Measurements from ENCODE around the gene MAD1L1.

- no peak for TF ChIP-seq ZNF792 (tag by site-specific recombination; IDR thresholded peaks at IDR 0.05)
- TF ChIP-seq ZNF114 (tag by site-specific recombination; IDR thresholded peaks at IDR 0.05), result no peak
- no peak for TF ChIP-seq TCF7L2 (IDR thresholded peaks at IDR 0.05; ENCODE audit: borderline replicate concordance, low read depth, low read length)
- TF ChIP-seq ZNF449 (tag by site-specific recombination; IDR thresholded peaks at IDR 0.05), result no peak
- no peak for TF ChIP-seq ZNF768 (tag by site-specific recombination; IDR thresholded peaks at IDR 0.05)
- no peak for TF ChIP-seq REST (tag by site-specific recombination; IDR thresholded peaks at IDR 0.05)
Measured at GRCh38 chr7:2205036-2205780, 27.5 kb downstream of the MAD1L1 start.

Measured in HEK293 (cell line).